ENCODE data around the gene UPK3A.
A peak's percentile ranks its signal among the peaks of the same experiment; 100 is the strongest.
"Not testable (repeated sequence)": the region's sequence is repeated elsewhere in the genome, so short reads cannot be mapped to it uniquely, and the experiment has no call there.

Gene UPK3A

DNA sequence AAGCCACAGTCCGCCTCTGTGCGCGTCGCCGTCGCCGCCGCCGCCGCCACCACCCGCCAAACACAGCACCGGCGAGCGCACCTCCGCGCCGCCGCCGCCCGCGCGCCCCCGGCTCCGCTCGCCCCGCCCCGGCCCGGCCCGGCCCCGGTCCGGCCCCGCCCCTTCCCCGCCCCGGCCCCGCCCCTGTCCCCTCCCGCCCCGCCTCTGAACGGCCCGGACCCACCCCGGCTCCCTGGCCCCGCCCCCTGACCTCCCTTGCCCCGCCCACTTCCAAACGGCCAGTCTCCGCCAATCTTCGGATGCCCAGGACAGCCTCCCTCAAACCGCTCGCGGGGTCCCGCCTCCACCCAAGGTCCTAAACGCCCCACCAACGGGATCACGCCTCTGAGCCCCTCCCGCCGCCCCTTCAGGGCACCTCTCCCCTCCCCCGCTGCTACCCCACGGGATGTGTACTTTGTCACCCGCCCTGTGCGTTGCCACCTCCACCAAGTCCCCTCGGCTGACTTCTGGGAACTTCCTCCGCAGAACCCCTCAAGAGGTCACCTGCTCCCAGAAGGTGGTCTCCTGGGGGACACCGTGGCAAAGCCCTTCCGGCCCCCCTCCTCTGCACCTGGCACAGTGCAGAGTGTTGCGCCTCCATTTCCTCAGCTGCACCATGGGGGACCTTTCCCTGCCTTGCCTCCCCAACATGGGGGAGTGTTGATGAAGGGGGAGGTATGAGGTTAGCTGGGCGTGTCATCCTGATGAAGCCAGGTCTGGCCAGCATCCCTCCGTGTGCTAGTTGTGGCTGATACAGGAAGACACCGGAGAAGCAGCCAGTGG lies 43.7 kb upstream of the UPK3A start, which contains the start of gene KIAA0930:
Gene KIAA0930 (minus strand): TSS at position 85 of the 822 bp plus-strand sequence. CDS start 191 bp downstream, outside the sequence.
- H3K4me3 ChIP-seq (ENCODE audit: low read depth, low read length): peak within 1 kb of the TSS; percentile 84
- H3K9ac ChIP-seq (ENCODE audit: low read length): peak within 1 kb of the TSS; percentile 51
- no peak within 1 kb of the TSS for H3K27ac ChIP-seq (ENCODE audit: low read depth, low read length)
- H3K27me3 ChIP-seq (ENCODE audit: control insufficient read depth, insufficient read depth, low read length): 0 out of 2 replicates have a peak, but pooled peaks cover 11% of the 10 kb centered on the region
- peaks cover 12% of the 10 kb centered on the region; the same call in 1 of the 2 replicates for H3K36me3 ChIP-seq (ENCODE audit: control insufficient read depth, insufficient read depth, low read length)
- H3K4me1 ChIP-seq (ENCODE audit: control insufficient read depth, insufficient read depth, low read length): peaks cover 20% of the 10 kb centered on the region
- no peaks in the 10 kb centered on the region for H3K9me3 ChIP-seq (ENCODE audit: control insufficient read depth, insufficient read depth, low read depth, low read length)

- 0 out of 2 replicates have a peak, but pooled peaks cover 3% of the 10 kb centered on the region for H3K36me3 ChIP-seq (ENCODE audit: control insufficient read depth, insufficient read depth, low read length)
- H3K9ac ChIP-seq (ENCODE audit: low read length): no peak overlapping the region
- H3K4me1 ChIP-seq (ENCODE audit: control insufficient read depth, insufficient read depth, low read length): peaks cover 18% of the 10 kb centered on the region
- H3K27me3 ChIP-seq (ENCODE audit: control insufficient read depth, insufficient read depth, low read length): 0 out of 2 replicates have a peak, but pooled peaks cover 11% of the 10 kb centered on the region
- H3K9me3 ChIP-seq (ENCODE audit: control insufficient read depth, insufficient read depth, low read depth, low read length): no peaks in the 10 kb centered on the region
- H3K27ac ChIP-seq (ENCODE audit: low read depth, low read length): no peak overlapping the region
- no peak overlapping the region for H3K4me3 ChIP-seq (ENCODE audit: low read depth, low read length)
These were observed 42.0 kb upstream of the UPK3A start for GRCh38 chr22:45242778-45243191.

- Histone ChIP-seq H3K4me1 (ENCODE audit: control insufficient read depth, insufficient read depth, low read length) (peaks cover 5% of the 10 kb centered on the region), H3K36me3 (ENCODE audit: control insufficient read depth, insufficient read depth, low read length) (no peaks in the 10 kb centered on the region), H3K27me3 (ENCODE audit: control insufficient read depth, insufficient read depth, low read length) (0 out of 2 replicates have a peak, but pooled peaks cover 10% of the 10 kb centered on the region), H3K9ac (ENCODE audit: low read length) (no peak overlapping the region), H3K9me3 (ENCODE audit: control insufficient read depth, insufficient read depth, low read depth, low read length) (0 out of 2 replicates have a peak, but pooled peaks cover under 1% of the 10 kb centered on the region), H3K4me3 (ENCODE audit: low read depth, low read length) (no peak overlapping the region), H3K27ac (ENCODE audit: low read depth, low read length) (no peak overlapping the region)
These were observed 39.8 kb upstream of the UPK3A start for GRCh38 chr22:45244916-45245315.

GRCh38 chr22:45246060-45246985 lies 38.4 kb upstream of the UPK3A start:
- H3K36me3 ChIP-seq (ENCODE audit: control insufficient read depth, insufficient read depth, low read length): no peaks in the 10 kb centered on the region
- H3K27ac ChIP-seq (ENCODE audit: low read depth, low read length): no peak overlapping the region
- H3K4me1 ChIP-seq (ENCODE audit: control insufficient read depth, insufficient read depth, low read length): peaks cover 3% of the 10 kb centered on the region; the same call in 1 of the 2 replicates
- H3K4me3 ChIP-seq (ENCODE audit: low read depth, low read length): no peak overlapping the region
- 0 out of 2 replicates have a peak, but pooled peaks cover 2% of the 10 kb centered on the region for H3K9me3 ChIP-seq (ENCODE audit: control insufficient read depth, insufficient read depth, low read depth, low read length)
- peak overlapping the region; percentile 1 for H3K9ac ChIP-seq (ENCODE audit: low read length)
- H3K27me3 ChIP-seq (ENCODE audit: control insufficient read depth, insufficient read depth, low read length): 0 out of 2 replicates have a peak, but pooled peaks cover 5% of the 10 kb centered on the region

GRCh38 chr22:45248832-45249561 lies 35.8 kb upstream of the UPK3A start:
- no peak overlapping the region for H3K4me3 ChIP-seq (ENCODE audit: low read depth, low read length)
- H3K4me1 ChIP-seq (ENCODE audit: control insufficient read depth, insufficient read depth, low read length): peaks cover 3% of the 10 kb centered on the region; the same call in 1 of the 2 replicates
- H3K27ac ChIP-seq (ENCODE audit: low read depth, low read length): no peak overlapping the region
- no peak overlapping the region for H3K9ac ChIP-seq (ENCODE audit: low read length)
- 0 out of 2 replicates have a peak, but pooled peaks cover 5% of the 10 kb centered on the region for H3K9me3 ChIP-seq (ENCODE audit: control insufficient read depth, insufficient read depth, low read depth, low read length)
- H3K27me3 ChIP-seq (ENCODE audit: control insufficient read depth, insufficient read depth, low read length): no peaks in the 10 kb centered on the region
- no peaks in the 10 kb centered on the region for H3K36me3 ChIP-seq (ENCODE audit: control insufficient read depth, insufficient read depth, low read length)

DNA sequence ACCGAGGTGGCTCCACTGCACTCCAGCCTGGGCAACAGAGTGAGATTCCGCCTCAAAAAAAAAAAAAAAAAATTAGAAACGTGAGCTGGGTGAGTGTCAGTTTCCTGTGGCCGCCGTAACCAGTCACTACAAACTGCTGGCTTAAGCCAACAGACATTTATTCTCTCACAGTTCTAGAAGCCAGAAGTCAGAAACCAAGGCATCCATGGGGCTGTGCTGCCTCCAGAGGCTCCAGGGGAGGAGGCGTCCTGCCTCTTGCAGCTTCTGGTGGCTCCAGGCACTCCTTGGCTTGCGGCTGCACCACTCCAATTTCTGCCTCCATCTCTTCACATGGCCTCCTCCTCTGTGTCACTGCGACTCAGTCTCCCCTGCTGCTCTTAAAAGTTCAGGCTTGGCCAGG lies 32.9 kb upstream of the UPK3A start:
- Histone ChIP-seq H3K4me3 (ENCODE audit: low read depth, low read length) (no peak overlapping the region), H3K9me3 (ENCODE audit: control insufficient read depth, insufficient read depth, low read depth, low read length) (0 out of 2 replicates have a peak, but pooled peaks cover 5% of the 10 kb centered on the region), H3K4me1 (ENCODE audit: control insufficient read depth, insufficient read depth, low read length) (0 out of 2 replicates have a peak, but pooled peaks cover 2% of the 10 kb centered on the region), H3K9ac (ENCODE audit: low read length) (no peak overlapping the region), H3K36me3 (ENCODE audit: control insufficient read depth, insufficient read depth, low read length) (no peaks in the 10 kb centered on the region), H3K27me3 (ENCODE audit: control insufficient read depth, insufficient read depth, low read length) (no peaks in the 10 kb centered on the region), H3K27ac (ENCODE audit: low read depth, low read length) (no peak overlapping the region)

DNA sequence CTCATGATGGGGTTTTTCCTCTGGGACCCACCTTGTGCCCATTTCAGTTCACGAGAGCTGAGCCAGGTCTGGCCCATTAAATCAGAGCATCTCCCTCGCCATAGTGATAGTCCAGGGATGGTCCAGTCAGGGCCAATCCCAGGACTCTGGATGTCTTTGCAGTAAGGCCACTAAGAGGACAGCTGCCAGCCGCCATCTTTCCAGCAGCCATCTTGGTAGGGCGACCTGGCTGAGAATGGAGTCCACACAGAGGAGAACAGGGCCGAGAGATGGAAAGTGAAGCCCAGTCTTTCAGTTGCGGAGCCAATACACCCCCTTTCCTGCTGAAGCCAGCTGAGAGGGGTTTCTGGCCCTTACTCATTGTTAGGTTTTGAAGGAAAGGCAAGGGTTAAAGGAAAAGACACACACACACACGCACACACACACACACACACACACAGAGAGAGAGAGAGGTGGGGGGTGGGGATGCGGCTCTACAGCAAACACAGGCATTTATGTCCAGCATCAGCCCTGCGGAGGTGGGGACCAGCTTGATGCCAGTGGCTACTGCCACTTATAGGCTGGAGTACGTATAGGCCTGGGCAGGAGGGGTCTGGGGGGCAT lies 31.6 kb upstream of the UPK3A start:
- H3K4me3 ChIP-seq (ENCODE audit: low read depth, low read length): no peak overlapping the region
- H3K36me3 ChIP-seq (ENCODE audit: control insufficient read depth, insufficient read depth, low read length): no peaks in the 10 kb centered on the region
- no peaks in the 10 kb centered on the region for H3K27me3 ChIP-seq (ENCODE audit: control insufficient read depth, insufficient read depth, low read length)
- H3K9me3 ChIP-seq (ENCODE audit: control insufficient read depth, insufficient read depth, low read depth, low read length): peaks cover 8% of the 10 kb centered on the region; the same call in 1 of the 2 replicates
- H3K27ac ChIP-seq (ENCODE audit: low read depth, low read length): no peak overlapping the region
- no peak overlapping the region for H3K9ac ChIP-seq (ENCODE audit: low read length)
- H3K4me1 ChIP-seq (ENCODE audit: control insufficient read depth, insufficient read depth, low read length): no peaks in the 10 kb centered on the region

DNA sequence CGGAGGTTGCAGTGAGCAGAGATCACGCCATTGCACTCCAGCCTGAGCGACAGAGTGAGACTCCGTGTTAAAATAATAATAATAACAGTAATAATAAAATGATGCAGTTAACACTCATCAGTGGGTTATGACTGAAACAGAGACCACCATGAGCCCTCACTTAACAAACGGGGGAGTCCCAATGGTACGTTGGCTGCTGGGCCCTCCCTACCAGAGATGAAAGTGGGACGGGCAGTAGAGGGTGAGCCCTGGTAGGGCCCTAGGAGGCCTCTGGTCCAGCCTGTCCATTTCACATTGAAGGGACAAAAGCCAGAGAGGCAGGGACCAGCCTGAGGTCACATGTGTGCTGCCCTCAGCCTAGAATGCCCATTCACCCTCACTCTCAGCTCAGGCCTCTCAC lies 30.4 kb upstream of the UPK3A start:
- H3K36me3 ChIP-seq (ENCODE audit: control insufficient read depth, insufficient read depth, low read length): no peaks in the 10 kb centered on the region
- H3K27ac ChIP-seq (ENCODE audit: low read depth, low read length): no peak overlapping the region
- H3K4me1 ChIP-seq (ENCODE audit: control insufficient read depth, insufficient read depth, low read length): no peaks in the 10 kb centered on the region
- H3K9me3 ChIP-seq (ENCODE audit: control insufficient read depth, insufficient read depth, low read depth, low read length): peaks cover 8% of the 10 kb centered on the region; the same call in 1 of the 2 replicates
- H3K4me3 ChIP-seq (ENCODE audit: low read depth, low read length): no peak overlapping the region
- no peaks in the 10 kb centered on the region for H3K27me3 ChIP-seq (ENCODE audit: control insufficient read depth, insufficient read depth, low read length)
- no peak overlapping the region for H3K9ac ChIP-seq (ENCODE audit: low read length)

GRCh38 chr22:45254789-45255278 lies 29.9 kb upstream of the UPK3A start:
- Histone ChIP-seq H3K9me3 (ENCODE audit: control insufficient read depth, insufficient read depth, low read depth, low read length) (peaks cover 8% of the 10 kb centered on the region; the same call in 1 of the 2 replicates), H3K36me3 (ENCODE audit: control insufficient read depth, insufficient read depth, low read length) (no peaks in the 10 kb centered on the region), H3K4me3 (ENCODE audit: low read depth, low read length) (no peak overlapping the region), H3K9ac (ENCODE audit: low read length) (no peak overlapping the region), H3K4me1 (ENCODE audit: control insufficient read depth, insufficient read depth, low read length) (no peaks in the 10 kb centered on the region), H3K27me3 (ENCODE audit: control insufficient read depth, insufficient read depth, low read length) (no peaks in the 10 kb centered on the region), H3K27ac (ENCODE audit: low read depth, low read length) (no peak overlapping the region)

- H3K9me3 ChIP-seq (ENCODE audit: control insufficient read depth, insufficient read depth, low read depth, low read length); H3K27ac ChIP-seq (ENCODE audit: low read depth, low read length); H3K9ac ChIP-seq (ENCODE audit: low read length); H3K27me3 ChIP-seq (ENCODE audit: control insufficient read depth, insufficient read depth, low read length); H3K4me1 ChIP-seq (ENCODE audit: control insufficient read depth, insufficient read depth, low read length); H3K36me3 ChIP-seq (ENCODE audit: control insufficient read depth, insufficient read depth, low read length); H3K4me3 ChIP-seq (ENCODE audit: low read depth, low read length): not testable (repeated sequence)
These were observed 26.8 kb upstream of the UPK3A start for GRCh38 chr22:45257941-45258340.

Data from HUES6 (cell line).